Liver (tissue), 9 donors: ENCODE data around the gene KDELR1. TPM values are rescaled to one million over a fixed set of nuclear protein-coding genes. Genes with fewer than 3 reads are reported as not detected.

ENCODE experiments used
- DNase-seq: peaks from one replicate; pipeline ENCODE4 v3.0.0-alpha.2; 2017; ENCODE audit warnings: low spot score
- H3K27ac ChIP-seq, 2 donors: one replicate each; pipeline ENCODE4 v1.7.0; 2013; ENCODE audit warnings: inconsistent platforms in 2 of 2, low read length in 2 of 2, control low read depth in 1 of 2, low read depth in 1 of 2, mild to moderate bottlenecking in 1 of 2
- H3K27me3 ChIP-seq, 4 donors: one replicate each; pipeline versions ENCODE4 v1.6.1 to v1.7.0; 2013; ENCODE audit warnings: low read length in 3 of 4, inconsistent platforms in 1 of 4, mild to moderate bottlenecking in 1 of 4, moderate library complexity in 1 of 4; ENCODE audit not compliant: control insufficient read depth in 4 of 4, insufficient read depth in 4 of 4
- H3K36me3 ChIP-seq, 4 donors: one replicate each; pipeline versions ENCODE4 v1.6.1 to v1.7.0; 2013; ENCODE audit warnings: low read length in 3 of 4, mild to moderate bottlenecking in 3 of 4, low read depth in 1 of 4, moderate library complexity in 1 of 4; ENCODE audit not compliant: control insufficient read depth in 4 of 4, insufficient read depth in 3 of 4
- H3K4me1 ChIP-seq, 4 donors: one replicate each; pipeline versions ENCODE4 v1.6.1 to v1.7.0; 2013; ENCODE audit warnings: low read length in 3 of 4, mild to moderate bottlenecking in 3 of 4, moderate library complexity in 1 of 4; ENCODE audit not compliant: control insufficient read depth in 4 of 4, insufficient read depth in 4 of 4
- H3K4me3 ChIP-seq, 3 donors: one replicate each; pipeline versions ENCODE4 v1.6.1 to v1.7.0; 2013; ENCODE audit warnings: low read length in 3 of 3, control low read depth in 1 of 3, low read depth in 1 of 3, mild to moderate bottlenecking in 1 of 3
- H3K9ac ChIP-seq, 2 donors: one replicate each; pipeline ENCODE4 v1.7.0; 2013; ENCODE audit warnings: low read length in 2 of 2, mild to moderate bottlenecking in 2 of 2, moderate library complexity in 2 of 2, control low read depth in 1 of 2, low read depth in 1 of 2
- H3K9me3 ChIP-seq, 4 donors: one replicate each; pipeline versions ENCODE4 v1.6.1 to v1.7.0; 2013; ENCODE audit warnings: low read length in 3 of 4; ENCODE audit not compliant: control insufficient read depth in 4 of 4
- ATF3 ChIP-seq: IDR thresholded peaks from 2 replicates; pipeline ENCODE4 v1.6.1; 2016; ENCODE audit warnings: antibody characterized with exemption
- CTCF ChIP-seq: fragments of 150-350 bp; IDR thresholded peaks from 2 replicates; pipeline ENCODE4 v1.5.1; 2017; ENCODE audit warnings: improper control_type of control experiment, low read depth, low read length; ENCODE audit not compliant: missing input control
- EGR1 ChIP-seq, 2 donors: IDR thresholded peaks; 2 replicates each; pipeline ENCODE4 v1.6.1; 2016 to 2018; ENCODE audit warnings: antibody characterized with exemption in 2 of 2, low read depth in 2 of 2
- FOXA1 ChIP-seq: IDR thresholded peaks from 2 replicates; pipeline ENCODE4 v1.6.1; 2016; ENCODE audit warnings: antibody characterized with exemption
- FOXA2 ChIP-seq: IDR thresholded peaks from 2 replicates; pipeline ENCODE4 v1.6.1; 2016; ENCODE audit warnings: antibody characterized with exemption
- GABPA ChIP-seq, 2 donors: IDR thresholded peaks in 1 of 2; conservative IDR thresholded peaks in 1 of 2; 2 replicates each; pipeline ENCODE4 v1.6.1; 2016; ENCODE audit warnings: antibody characterized with exemption in 2 of 2, mild to moderate bottlenecking in 1 of 2, moderate library complexity in 1 of 2
- HNF4A ChIP-seq, 2 donors: conservative IDR thresholded peaks; 2 replicates each; pipeline ENCODE4 v1.6.1; 2016; ENCODE audit warnings: antibody characterized with exemption in 2 of 2, mild to moderate bottlenecking in 2 of 2
- HNF4G ChIP-seq: IDR thresholded peaks from 2 replicates; pipeline ENCODE4 v1.6.1; 2016; ENCODE audit warnings: antibody characterized with exemption
- JUND ChIP-seq, 2 donors: IDR thresholded peaks; 2 replicates each; pipeline ENCODE4 v1.6.1; 2016; ENCODE audit warnings: antibody characterized with exemption in 2 of 2
- MAX ChIP-seq: IDR thresholded peaks from 2 replicates; pipeline ENCODE4 v1.6.1; 2016; ENCODE audit warnings: antibody characterized with exemption
- NR2F2 ChIP-seq: IDR thresholded peaks from 2 replicates; pipeline ENCODE4 v1.6.1; 2016; ENCODE audit warnings: antibody characterized with exemption
- RAD21 ChIP-seq, 2 donors: IDR thresholded peaks; 2 replicates each; pipeline ENCODE4 v1.6.1; 2016; ENCODE audit warnings: antibody characterized with exemption in 2 of 2, mild to moderate bottlenecking in 2 of 2
- REST ChIP-seq: IDR thresholded peaks from 2 replicates; pipeline ENCODE4 v1.6.1; 2016; ENCODE audit warnings: antibody characterized with exemption, mild to moderate bottlenecking
- RXRA ChIP-seq, 2 donors: IDR thresholded peaks; 2 replicates each; pipeline ENCODE4 v1.6.1; 2017 to 2018; ENCODE audit warnings: antibody characterized with exemption in 2 of 2, mild to moderate bottlenecking in 1 of 2
- SP1 ChIP-seq: IDR thresholded peaks from 2 replicates; pipeline ENCODE4 v1.6.1; 2018; ENCODE audit warnings: antibody characterized with exemption, mild to moderate bottlenecking
- TAF1 ChIP-seq: conservative IDR thresholded peaks from 2 replicates; pipeline ENCODE4 v1.6.1; 2016; ENCODE audit warnings: antibody characterized with exemption, mild to moderate bottlenecking
- YY1 ChIP-seq: IDR thresholded peaks from 2 replicates; pipeline ENCODE4 v1.6.1; 2016; ENCODE audit warnings: antibody characterized with exemption, mild to moderate bottlenecking
- ZBTB33 ChIP-seq: IDR thresholded peaks from 2 replicates; pipeline ENCODE4 v1.6.1; 2016; ENCODE audit warnings: antibody characterized with exemption
- WGBS: extraction: QIAGEN DNeasy Blood & Tissue Kit; methylation state at CpG from one replicate; pipeline ENCODE4 v1.1.7; 2013; 5-methylcytosine and 5-hydroxymethylcytosine counted together
- polyA plus RNA-seq, 2 donors: library from polyadenylated mRNA; stranded (reverse) in 1 of 2; unstranded in 1 of 2; fragments of 200-250 nt in 1 of 2; fragments of >200 nt in 1 of 2; fragmentation: Nextera tagmentation in 1 of 2; extraction: Ambion mirVana in 1 of 2; gene quantifications; one replicate each; pipeline versions ENCODE4 v1.2.1 to v1.2.3, GENCODE V29; 2013 to 2015
- total RNA-seq, 2 donors: library from RNA; depleted of rRNA; stranded (reverse); fragments of >200 nt; gene quantifications; one replicate each; pipeline ENCODE4 v1.2.3, GENCODE V29; 2014
- donor health status: healthy.
- donor health status: healthy.
- donor health status: healthy.
- donor health status: healthy.
- donor health status: healthy.

KDELR1 gene
- total and polyA plus RNA-seq, 4 donors: 32.3 to 94.9 (median 47.0) TPM

GRCh38 chr19:48342414-48342738 lies 49.0 kb downstream of the KDELR1 start:
- TF ChIP-seq HNF4G (no peak), REST (no peak), FOXA2 (no peak)
- no peaks in the 10 kb centered on the region for H3K9me3 ChIP-seq
- no peak overlapping the region for H3K27ac ChIP-seq
- no peak overlapping the region for H3K4me3 ChIP-seq
- WGBS: 96% methylated on average over 20 of the region's 20 CpGs
- H3K27me3 ChIP-seq: no peaks in the 10 kb centered on the region
- peaks cover 0 to 8% (median 4%) of the 10 kb centered on the region in 4 donors for H3K36me3 ChIP-seq
- DNase-seq: no peak
- H3K9ac ChIP-seq: no peak overlapping the region
- no peaks in the 10 kb centered on the region for H3K4me1 ChIP-seq

GRCh38 chr19:48341515-48342413 lies 49.6 kb downstream of the KDELR1 start:
- DNase-seq: no peak
- Histone ChIP-seq H3K4me1 (no peaks in the 10 kb centered on the region), H3K27ac (no peak overlapping the region), H3K36me3 (peaks cover 0 to 8% (median 5%) of the 10 kb centered on the region in 4 donors), H3K9ac (no peak overlapping the region), H3K4me3 (no peak overlapping the region), H3K27me3 (no peaks in the 10 kb centered on the region), H3K9me3 (no peaks in the 10 kb centered on the region)
- TF ChIP-seq CTCF (no peak), FOXA1 (no peak), SP1 (no peak), RXRA (IDR thresholded peaks at IDR 0.05) (no peak), HNF4G (no peak), NR2F2 (no peak), EGR1 (IDR thresholded peaks at IDR 0.05; ENCODE audit: low read depth in 2 of 2) (no peak), YY1 (no peak), RAD21 (IDR thresholded peaks at IDR 0.05) (no peak), TAF1 (no peak), ZBTB33 (no peak), ATF3 (no peak), GABPA (IDR thresholded peaks at IDR 0.05 in 1 of 2, conservative IDR thresholded peaks at IDR 0.05 in 1 of 2) (no peak), MAX (no peak), HNF4A (conservative IDR thresholded peaks at IDR 0.05) (no peak), FOXA2 (no peak), REST (no peak), JUND (IDR thresholded peaks at IDR 0.05) (no peak)
- 97% methylated on average over 10 of the region's 10 CpGs for WGBS
